ELR (cell line): ENCODE measurements around the gene HACD2.

Experiments used
- DNase-seq: peaks from one replicate; pipeline ENCODE4 v3.0.0-alpha.2; 2015; ENCODE audit warnings: low read depth

Gene HACD2

DNA sequence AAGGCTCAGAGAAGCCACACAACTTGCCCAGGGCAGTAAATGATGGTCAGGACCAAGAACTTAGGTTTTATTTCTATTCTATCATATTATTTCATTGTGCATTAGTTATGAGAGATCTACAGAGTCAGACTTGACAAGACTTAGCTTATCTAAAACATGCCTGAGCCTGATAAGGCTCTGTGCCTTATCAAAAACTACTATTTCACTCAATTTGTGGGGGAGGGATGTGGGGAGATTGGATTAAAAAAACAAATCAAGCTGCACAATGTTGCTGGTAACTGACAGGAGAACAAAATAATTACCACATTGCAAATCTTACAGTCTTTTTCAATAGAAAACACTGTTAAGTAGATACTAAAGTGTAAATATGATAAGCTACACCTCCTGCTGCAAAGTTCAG lies 16.0 kb downstream of the HACD2 start:
- no peak for DNase-seq

DNA sequence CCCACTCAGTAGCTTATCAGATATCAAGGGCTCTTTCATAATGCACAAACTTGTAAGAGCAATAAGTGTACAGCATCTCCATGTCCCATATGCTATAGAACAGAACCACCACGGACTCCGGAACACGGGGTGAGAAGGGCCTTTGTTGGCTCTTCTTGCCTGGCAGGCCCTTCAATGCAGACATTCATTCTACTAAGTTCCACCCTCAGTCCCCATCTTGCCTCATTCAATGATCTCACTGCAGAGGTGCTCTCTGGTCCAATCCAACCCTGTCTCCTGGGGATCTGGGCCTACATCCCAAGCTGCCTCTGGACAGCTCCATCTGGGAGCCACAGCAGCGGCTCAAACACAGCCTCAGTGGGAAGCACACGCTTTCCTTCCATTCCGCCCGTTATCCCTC lies 16.8 kb downstream of the HACD2 start:
- DNase-seq, result no peak

DNA sequence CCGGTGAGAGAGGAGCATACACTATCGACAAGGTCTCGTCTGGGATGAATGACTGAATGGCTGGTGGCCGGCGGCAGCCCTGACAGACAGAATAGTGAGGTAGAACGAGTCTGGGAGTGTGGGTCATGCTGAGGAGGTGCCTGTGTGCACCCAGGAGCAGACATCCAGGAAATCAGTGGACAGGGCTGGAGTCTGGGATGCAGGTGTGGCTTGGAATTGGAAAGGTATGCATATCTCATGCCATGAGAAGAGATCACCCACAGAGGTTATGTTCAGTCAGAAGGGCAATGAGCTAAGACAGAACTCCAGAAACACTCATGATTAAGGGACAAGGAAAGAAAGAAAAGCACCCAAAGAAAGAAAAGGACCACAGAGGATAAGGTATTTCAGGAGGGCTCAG lies 20.8 kb downstream of the HACD2 start:
- no peak for DNase-seq

DNA sequence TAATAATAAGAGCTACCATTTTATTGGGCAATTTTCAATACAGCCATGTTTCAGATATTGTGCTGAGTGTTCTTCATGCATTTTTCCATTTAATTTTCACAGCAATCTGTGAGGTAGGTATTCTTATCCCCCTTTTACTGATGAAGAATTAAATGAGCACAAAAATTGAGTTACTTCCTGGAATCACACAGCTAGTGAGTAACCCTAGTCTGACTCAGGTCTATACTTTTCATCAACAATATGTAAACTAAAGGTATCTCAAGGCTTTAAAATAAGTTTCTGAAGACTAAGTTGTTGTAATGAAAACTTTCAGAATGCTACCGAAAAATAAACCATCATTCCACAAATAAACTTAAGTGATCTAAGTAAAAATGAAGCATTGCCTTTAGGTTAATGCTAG lies 22.3 kb downstream of the HACD2 start:
- DNase-seq, result peak; percentile 33

DNA sequence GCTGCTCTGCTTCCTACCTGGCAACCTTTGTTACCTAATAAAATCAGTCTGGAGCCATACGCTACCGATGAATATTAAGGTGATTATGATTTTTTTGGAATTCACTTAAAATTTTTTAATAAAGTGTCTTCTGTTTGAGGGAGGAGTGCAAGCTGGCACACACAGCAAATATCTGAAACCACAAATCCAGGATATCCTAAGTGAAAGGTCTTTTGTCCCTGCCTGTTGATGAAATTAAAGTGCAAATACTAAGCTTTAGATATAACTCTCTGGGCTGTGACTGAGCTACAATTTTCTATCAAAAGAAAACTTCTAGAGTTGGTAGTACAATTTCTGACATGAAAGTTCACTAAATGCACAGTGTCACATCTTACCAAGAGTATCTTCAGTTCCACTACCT lies 23.7 kb downstream of the HACD2 start:
- DNase-seq, result no peak

DNA sequence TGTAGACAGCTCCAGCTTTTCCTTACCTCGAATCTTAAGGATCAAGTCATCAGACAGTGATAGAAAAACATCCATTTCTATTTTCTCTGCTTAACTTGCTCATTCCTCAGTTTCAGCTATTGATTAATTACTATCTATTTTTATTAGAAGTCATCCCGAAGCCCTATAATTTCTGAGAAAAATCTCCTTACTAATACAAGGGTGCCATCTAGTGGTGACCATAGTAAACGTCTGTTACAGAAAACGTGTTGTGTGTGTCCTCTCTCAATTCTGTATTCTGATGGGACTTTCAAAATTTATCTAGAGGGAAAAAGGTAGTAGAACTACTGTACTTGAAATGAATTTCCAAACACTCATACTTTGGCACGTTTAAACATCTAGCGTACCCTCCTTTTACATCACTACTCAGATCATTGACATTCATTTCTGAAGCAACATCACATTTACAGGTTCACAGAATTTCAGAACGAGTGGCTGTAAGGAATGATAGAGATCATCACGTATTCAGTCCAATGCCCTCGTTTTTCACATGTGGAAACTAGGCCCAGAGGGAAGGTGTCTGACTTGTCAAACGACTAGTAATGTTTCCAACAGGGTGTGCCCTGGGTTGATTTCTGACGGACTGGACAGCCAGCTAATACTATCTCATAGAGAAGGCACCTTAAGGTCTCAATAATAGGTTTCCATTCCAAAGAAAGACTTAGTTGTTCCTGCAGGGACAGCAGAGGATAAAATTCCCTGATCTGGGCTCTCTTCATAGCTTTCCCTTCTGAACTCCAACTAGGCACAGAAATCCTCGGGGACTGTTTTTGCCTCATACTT lies 25.6 kb downstream of the HACD2 start:
- DNase-seq, result peak; percentile 73

DNA sequence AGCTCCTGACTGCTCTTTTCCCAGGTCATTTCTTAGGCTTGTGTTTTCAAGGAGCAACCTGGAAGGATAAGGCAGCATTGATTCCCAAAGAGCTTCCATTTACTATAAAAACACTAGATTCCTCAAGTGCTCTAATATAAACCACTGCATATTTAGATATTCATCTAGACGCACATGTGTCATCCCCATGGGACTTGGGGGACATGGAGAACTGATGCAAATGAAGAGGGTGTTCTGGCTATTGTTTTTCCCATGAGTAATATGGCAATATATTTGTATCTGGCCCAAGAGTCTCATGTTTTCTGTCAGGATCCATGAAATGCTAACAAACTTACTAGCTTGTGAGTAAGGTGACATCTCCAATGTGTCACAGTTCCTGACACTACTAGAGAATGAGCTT lies 31.3 kb downstream of the HACD2 start:
- DNase-seq, result no peak

DNA sequence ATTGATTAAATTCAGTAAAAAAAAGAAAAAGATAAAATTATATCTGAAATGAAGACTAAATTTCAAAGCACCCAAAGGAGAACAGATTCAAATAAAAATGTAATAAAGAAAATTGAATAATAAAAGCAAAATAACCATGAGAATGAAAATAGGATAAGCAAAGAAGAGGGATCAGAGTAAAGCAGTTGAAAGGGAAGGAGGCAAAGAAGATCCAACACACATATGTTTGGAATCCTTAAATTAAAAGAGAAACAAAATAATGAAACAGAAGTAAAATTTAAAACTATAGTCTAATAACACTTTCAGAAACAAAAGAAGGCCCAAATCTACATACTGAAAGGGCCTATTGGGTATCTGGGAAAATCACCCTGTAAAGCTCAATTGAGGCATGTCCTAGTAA lies 32.1 kb downstream of the HACD2 start:
- DNase-seq, result no peak

DNA sequence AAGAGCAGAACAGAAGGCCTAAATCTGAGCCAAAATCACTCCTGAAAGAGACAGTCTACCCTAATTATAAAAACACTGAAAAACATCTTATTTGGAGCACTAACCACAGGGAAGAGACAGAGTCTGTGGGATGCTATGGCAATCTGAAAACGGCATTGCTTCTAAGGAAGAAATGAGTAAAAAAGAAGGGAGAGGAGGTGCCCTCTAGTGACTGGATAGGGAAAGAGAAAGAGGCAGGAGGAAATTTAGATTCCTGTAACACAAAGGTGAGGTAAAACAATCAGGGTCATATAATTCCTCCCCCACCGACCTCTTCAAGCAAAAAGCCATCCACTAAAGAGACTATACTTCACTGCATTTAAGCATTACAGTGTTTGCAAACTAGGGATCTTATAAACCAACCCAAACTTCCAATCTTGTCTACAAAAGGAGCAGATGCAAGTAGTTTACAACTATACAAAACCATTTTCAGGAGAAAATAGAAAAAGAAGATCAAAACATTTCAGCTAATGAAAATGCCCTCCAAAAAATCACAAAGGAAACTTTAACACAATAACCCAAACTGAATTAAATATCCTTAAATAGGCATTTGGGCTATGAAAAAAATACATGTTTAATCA lies 32.6 kb downstream of the HACD2 start:
- DNase-seq, result peak; percentile 59

DNA sequence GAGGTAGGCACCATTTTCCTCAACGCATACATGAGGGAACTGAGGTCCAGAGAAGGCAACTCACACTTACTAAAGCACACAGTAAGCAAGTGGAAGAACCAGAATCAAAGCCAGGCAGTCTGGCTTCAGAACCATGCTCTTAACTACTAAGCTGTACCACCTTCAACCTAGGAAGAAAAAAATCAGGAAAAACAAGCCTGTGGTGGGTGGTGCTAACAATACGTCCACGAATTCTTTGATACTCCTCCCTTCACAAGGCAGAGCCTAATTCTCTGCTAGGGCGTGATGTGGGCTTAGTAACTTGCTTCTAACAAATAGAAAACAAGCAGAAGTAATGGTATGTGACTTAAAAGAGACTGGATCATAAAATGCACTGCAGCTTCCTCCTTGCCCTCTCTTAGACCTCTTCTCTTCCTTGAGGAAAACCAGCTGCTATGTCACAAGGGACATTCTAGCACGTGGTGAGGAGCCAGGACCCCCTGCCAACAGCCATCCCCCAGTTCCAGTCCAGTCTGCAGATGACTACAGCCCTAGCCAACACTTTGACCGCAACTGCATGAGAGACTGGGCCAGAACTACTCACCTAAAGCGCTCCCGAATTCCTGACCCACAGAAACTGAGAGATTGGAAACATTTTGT lies 36.9 kb downstream of the HACD2 start:
- DNase-seq, result no peak

DNA sequence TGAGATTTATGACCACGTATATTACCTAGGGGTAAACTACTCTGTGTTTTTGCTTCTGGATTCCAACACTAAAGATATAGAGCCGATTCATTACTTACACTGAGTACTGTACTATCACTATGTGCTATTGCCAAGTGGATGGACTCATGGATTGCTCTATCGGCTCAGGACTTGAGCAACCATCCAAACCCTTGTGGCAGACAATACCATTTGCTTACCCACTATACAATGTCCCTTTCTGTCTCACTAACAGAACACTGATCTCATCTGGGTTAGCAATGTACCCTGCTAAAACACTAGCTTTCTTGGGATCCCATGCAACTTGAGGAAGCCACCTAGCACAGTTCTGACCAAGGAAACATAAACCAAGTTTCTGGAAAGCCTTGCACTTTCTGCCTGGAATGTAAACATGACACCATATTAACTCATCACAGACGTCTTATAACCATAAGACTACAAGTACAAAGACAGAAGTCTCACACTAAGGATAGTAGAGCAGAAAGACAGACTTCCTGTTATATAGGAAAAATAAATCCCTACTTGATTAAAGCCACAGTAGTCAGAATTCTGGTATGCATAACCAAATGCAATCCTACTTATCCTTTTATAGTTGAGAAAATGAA lies 38.6 kb downstream of the HACD2 start:
- peak; percentile 70 for DNase-seq

DNA sequence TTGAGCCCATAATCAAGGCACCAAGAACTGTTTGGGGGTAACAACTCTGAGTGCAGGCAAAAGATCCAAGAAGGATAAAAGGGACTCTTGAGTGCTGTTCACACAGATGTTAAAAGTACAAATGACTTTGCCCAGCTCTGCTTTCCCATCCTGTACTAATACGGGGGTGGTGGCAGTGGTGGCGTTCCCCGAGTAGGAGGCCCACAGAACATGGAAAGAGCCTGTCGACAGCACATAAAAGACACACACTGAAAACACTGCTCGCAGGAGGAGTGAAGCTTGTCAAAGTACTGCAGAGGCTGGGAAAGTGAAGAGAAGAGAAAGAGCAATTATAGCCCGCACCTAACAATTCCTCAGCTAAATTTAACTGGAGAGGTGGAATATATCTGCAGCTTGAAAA lies 40.9 kb downstream of the HACD2 start:
- no peak for DNase-seq

DNA sequence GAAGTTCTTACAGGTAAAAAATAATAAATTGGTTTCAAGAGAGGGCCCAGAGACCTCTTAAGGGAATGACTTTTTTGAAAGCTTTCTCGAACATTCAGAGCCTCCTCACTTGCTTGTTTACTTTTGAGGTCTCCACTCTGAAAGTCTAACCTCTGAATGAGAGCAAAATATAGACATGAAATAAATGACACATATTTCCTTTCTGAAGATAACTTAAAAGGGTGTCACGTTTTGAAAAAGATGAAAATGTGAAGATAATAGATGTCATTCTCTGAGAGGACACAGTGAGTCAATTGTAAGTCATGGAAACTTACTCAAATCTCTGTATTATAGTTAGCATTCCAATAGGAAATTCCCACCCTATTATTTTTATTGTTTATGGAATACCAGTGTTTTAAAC lies 44.6 kb downstream of the HACD2 start:
- peak; percentile 61 for DNase-seq

DNA sequence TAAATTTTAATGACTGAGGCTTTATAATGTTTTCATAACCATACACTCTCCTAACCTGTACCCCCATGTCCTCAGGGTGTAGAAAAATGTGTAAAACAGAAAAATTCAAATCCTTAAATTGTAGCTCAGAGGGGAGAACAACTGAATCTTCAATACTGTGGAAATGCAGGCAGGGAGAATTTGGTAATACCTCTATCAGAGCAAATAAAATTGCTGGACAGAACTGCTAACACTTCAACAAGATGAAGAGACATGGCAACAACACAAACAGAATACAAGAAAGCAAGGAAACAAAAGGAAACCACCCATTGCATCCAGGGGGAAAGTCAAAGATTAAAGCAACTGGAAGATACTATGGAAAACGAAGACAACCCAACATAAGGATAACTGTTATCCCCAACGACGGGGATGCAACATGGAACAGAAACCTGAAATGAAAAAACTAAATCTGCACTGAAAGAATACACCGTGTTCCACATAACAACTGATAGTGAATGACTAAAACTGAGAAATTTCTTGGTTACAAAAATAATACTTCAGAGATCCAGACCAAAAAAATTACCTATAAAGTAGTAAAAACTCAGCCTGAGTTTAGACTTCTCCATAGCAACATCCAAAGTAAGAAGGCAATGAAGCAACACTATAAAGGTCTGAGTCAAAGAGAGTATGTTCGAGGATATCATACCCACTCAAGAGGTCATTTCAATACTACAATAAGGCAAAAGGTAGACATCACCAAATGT lies 48.5 kb downstream of the HACD2 start:
- DNase-seq, result no peak

DNA sequence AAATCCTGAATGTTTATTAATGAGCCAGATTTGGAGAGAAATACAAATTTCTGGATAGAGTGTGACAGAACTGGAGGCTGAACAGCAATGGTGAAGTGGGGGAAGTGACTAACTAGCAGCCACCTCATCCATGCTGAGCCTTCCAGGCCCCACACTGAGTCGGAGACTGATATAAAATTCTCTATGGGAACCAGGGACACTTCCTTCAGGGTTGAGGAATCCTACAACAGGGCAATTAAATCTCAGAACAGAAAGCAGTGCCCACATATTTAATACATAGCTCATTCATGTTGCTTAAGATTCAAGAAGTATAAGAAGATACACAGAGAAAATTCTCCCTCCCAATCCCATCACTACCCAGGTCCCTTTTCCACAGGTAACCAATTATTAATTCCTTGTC lies 49.3 kb downstream of the HACD2 start:
- DNase-seq, result peak; percentile 82

DNA sequence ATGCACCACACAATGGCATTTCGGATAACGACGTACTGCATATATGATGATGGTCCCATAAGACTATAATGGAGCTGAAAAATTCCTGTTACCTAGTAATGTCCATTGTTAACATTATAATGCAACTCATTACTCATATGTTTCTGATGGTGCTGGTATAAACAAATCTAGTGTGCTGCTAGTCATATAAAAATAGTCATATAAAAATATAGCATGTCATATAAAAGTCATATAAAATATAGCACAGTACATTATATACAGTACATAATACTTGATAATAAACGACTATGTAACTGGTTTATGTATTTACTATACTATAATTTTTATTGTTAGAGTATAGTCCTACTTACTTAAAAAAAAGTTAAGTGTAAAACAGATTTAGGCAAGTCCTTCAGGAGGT lies 50.6 kb downstream of the HACD2 start:
- DNase-seq, result no peak

DNA sequence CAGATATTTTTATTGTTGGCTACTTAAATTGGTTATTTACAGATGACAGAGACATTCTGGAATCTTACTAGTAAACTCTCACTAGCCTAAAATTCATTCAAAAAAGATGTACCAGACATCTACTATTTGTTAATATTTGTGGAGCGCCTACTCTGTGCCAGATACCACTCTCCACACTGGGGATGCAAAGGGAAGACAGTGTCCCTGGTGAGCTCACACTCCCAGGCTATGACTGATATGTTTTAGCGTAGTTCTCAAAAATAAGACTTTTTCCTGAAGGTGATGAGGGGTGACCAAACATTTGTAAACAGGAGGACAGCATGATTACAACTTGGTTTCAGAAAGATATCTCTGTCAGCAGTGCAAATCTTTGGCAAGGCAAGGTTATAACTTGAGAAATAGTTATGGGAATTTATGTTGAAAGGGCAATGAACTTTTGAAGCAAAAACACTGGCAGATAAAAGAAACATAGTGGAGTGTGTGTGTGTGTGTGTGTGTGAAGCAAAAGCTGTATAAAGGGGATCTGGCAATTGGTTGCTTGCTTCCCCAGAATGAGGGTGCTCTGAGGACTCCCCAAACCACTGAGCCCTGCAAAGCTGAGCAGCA lies 51.2 kb downstream of the HACD2 start:
- no peak for DNase-seq

DNA sequence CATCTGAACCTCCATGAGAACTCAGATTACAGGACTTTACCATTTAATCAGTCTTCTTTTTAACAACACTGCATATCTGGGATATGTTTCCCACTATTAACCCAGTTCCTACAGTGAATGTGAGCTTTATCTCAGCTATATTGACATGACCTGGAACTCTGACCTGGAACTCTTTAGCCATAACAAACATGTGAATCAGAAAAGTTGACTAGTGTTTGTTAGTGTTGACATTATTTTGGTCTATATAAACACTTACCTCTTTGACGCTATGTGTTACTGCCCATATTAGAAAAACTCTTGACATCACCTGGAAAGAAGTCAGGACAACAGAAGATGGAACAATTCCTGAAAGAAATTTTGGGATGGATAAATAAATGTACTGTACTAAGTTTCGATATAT lies 56.7 kb downstream of the HACD2 start:
- no peak for DNase-seq

DNA sequence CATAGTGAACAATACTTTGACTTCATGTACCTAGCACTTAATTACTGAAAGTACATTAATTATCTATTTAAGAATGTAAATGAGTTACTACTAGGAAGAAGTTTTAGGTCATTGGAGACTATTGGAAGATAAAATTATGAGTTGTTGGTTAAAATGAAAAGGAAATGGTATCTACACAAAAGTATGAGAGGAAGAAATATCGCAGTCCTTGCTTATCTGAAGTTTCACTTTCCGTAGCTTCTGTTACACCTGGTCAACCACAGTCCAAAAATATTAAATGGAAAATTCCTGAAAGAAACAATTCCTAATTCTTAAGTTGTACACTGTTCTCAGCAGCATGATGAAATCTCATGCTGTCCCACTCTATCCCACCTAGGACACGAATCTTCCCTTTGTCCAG lies 57.8 kb downstream of the HACD2 start:
- DNase-seq, result no peak

DNA sequence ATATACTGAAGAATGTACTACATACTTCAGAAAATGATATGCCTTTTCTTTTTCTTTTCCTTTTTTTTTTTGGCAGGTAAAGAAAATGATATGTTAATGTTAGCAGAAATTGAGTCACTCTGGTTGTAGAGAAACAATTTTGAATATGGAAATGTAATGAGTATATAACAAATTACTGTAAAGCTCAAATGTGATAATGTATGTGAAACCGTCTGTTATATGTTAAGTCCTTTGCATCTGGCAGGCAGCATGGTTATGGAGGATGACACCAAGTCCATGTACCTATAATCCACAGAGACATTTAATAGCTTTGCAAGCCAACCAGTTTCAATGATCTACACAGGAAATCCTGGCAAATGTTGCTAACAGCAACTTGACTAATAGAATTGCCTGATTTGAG lies 58.4 kb downstream of the HACD2 start:
- no peak for DNase-seq

DNA sequence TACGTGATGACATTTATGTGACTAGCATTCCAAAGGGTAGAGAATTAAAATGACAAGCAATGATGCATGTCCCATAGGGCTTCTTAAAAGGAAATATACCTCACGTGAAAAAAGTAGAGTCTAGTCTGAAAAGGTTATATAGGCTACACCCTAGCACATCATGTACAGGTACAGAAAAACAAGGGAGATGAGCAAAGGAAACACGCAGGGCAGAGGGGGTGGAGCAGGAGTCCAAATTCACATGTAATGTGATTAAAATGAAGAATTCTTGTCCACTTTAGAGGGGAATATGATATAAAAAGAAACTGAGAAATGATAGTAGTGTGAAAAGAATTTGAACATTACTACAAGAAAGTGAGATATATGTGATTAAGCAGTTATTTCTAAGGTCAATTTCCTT lies 59.4 kb downstream of the HACD2 start:
- DNase-seq, result no peak

DNA sequence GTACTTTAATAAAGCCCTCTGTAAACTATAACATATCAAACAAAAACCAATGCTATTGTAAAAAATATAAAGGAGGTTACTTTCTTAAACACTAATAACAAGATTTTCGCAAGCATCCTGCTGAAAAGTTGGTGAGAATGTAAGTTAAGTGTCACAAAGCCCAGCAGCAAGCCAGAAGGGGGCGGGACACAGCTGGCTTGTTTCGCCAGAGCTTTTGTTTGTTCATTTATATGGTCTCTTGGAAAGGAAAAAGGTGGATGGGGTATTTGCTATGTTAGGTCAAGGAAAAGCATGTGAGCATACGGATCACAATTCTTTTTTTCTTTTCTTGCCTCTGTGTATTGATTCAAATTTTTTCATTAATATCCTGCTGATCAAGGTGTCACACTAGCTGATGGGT lies 59.9 kb downstream of the HACD2 start:
- no peak for DNase-seq
